IPS-20b (cell line): Measurements from ENCODE around the gene AFF3.

ENCODE experiments used
- H3K27ac ChIP-seq: one replicate; pipeline ENCODE4 v1.5.1; 2013; ENCODE audit warnings: low read length
- H3K27me3 ChIP-seq: 2 replicates; pipeline ENCODE4 v1.6.1; 2013; ENCODE audit warnings: mild to moderate bottlenecking, low read length, inconsistent platforms; ENCODE audit not compliant: insufficient read depth
- H3K36me3 ChIP-seq: 2 replicates; pipeline ENCODE4 v1.6.1; 2013; ENCODE audit warnings: low read depth, mild to moderate bottlenecking, inconsistent platforms, low read length, moderate library complexity; ENCODE audit not compliant: insufficient read depth
- H3K4me1 ChIP-seq: 2 replicates; pipeline ENCODE4 v1.6.1; 2013; ENCODE audit warnings: mild to moderate bottlenecking, control low read depth, inconsistent platforms, low read length, moderate library complexity; ENCODE audit not compliant: insufficient read depth
- H3K4me3 ChIP-seq: 2 replicates; pipeline ENCODE4 v1.5.1; 2013; ENCODE audit warnings: mild to moderate bottlenecking, low read length, inconsistent platforms
- H3K9ac ChIP-seq: 2 replicates; pipeline ENCODE4 v1.6.1; 2013; ENCODE audit warnings: low read depth, mild to moderate bottlenecking, inconsistent platforms, low read length, moderate library complexity
- H3K9me3 ChIP-seq: 2 replicates; pipeline ENCODE4 v1.6.1; 2013; ENCODE audit warnings: mild to moderate bottlenecking, low read depth, low read length, inconsistent platforms; ENCODE audit not compliant: insufficient read depth

AFF3 gene

GRCh38 chr2:100043891-100044255 lies 98.5 kb downstream of the AFF3 start:
- Histone ChIP-seq H3K36me3 (no peaks in the 10 kb centered on the region), H3K9ac (no peak overlapping the region), H3K9me3 (no peaks in the 10 kb centered on the region), H3K4me3 (no peak overlapping the region), H3K4me1 (no peaks in the 10 kb centered on the region; the same call in 1 of the 2 replicates), H3K27ac (no peak overlapping the region), H3K27me3 (peaks cover 5% of the 10 kb centered on the region; the same call in 1 of the 2 replicates)

GRCh38 chr2:100043081-100043890 lies 99.1 kb downstream of the AFF3 start:
- Histone ChIP-seq H3K27ac (no peak overlapping the region), H3K4me1 (no peaks in the 10 kb centered on the region; the same call in 1 of the 2 replicates), H3K27me3 (peaks cover 5% of the 10 kb centered on the region; the same call in 1 of the 2 replicates), H3K4me3 (no peak overlapping the region), H3K9me3 (no peaks in the 10 kb centered on the region), H3K36me3 (no peaks in the 10 kb centered on the region), H3K9ac (no peak overlapping the region)

GRCh38 chr2:100042562-100042961 lies 99.8 kb downstream of the AFF3 start:
- Histone ChIP-seq H3K27ac (no peak overlapping the region), H3K4me1 (no peaks in the 10 kb centered on the region; the same call in 1 of the 2 replicates), H3K4me3 (no peak overlapping the region), H3K27me3 (peaks cover 5% of the 10 kb centered on the region; the same call in 1 of the 2 replicates), H3K36me3 (no peaks in the 10 kb centered on the region), H3K9ac (no peak overlapping the region), H3K9me3 (no peaks in the 10 kb centered on the region)

GRCh38 chr2:100041946-100042345 lies 100.4 kb downstream of the AFF3 start:
- Histone ChIP-seq H3K27me3 (peaks cover 5% of the 10 kb centered on the region; the same call in 1 of the 2 replicates), H3K4me1 (no peaks in the 10 kb centered on the region; the same call in 1 of the 2 replicates), H3K36me3 (no peaks in the 10 kb centered on the region), H3K4me3 (no peak overlapping the region), H3K9me3 (no peaks in the 10 kb centered on the region), H3K9ac (no peak overlapping the region), H3K27ac (no peak overlapping the region)

GRCh38 chr2:100041385-100041784 lies 101.0 kb downstream of the AFF3 start:
- Histone ChIP-seq H3K36me3 (no peaks in the 10 kb centered on the region), H3K9me3 (no peaks in the 10 kb centered on the region), H3K9ac (no peak overlapping the region), H3K4me1 (no peaks in the 10 kb centered on the region; the same call in 1 of the 2 replicates), H3K27ac (no peak overlapping the region), H3K27me3 (peaks cover 5% of the 10 kb centered on the region; the same call in 1 of the 2 replicates), H3K4me3 (no peak overlapping the region)

GRCh38 chr2:100040906-100041305 lies 101.5 kb downstream of the AFF3 start:
- no peaks in the 10 kb centered on the region for H3K36me3 ChIP-seq
- no peak overlapping the region for H3K4me3 ChIP-seq
- H3K27me3 ChIP-seq = peaks cover 5% of the 10 kb centered on the region; the same call in 1 of the 2 replicates
- H3K27ac ChIP-seq = no peak overlapping the region
- no peaks in the 10 kb centered on the region for H3K9me3 ChIP-seq
- no peak overlapping the region for H3K9ac ChIP-seq
- no peaks in the 10 kb centered on the region; the same call in 1 of the 2 replicates for H3K4me1 ChIP-seq

- H3K36me3 ChIP-seq = no peaks in the 10 kb centered on the region
- H3K27ac ChIP-seq = no peak overlapping the region
- no peak overlapping the region for H3K9ac ChIP-seq
- H3K27me3 ChIP-seq = peaks cover 5% of the 10 kb centered on the region; the same call in 1 of the 2 replicates
- no peaks in the 10 kb centered on the region; the same call in 1 of the 2 replicates for H3K4me1 ChIP-seq
- no peaks in the 10 kb centered on the region for H3K9me3 ChIP-seq
- H3K4me3 ChIP-seq = no peak overlapping the region
Measured at GRCh38 chr2:100039291-100039980, 103.0 kb downstream of the AFF3 start.

- Histone ChIP-seq H3K27ac (no peak overlapping the region), H3K27me3 (peaks cover 5% of the 10 kb centered on the region; the same call in 1 of the 2 replicates), H3K4me3 (no peak overlapping the region), H3K9me3 (no peaks in the 10 kb centered on the region), H3K4me1 (no peaks in the 10 kb centered on the region; the same call in 1 of the 2 replicates), H3K36me3 (no peaks in the 10 kb centered on the region), H3K9ac (no peak overlapping the region)
Measured at GRCh38 chr2:100038011-100038410, 104.4 kb downstream of the AFF3 start.

- Histone ChIP-seq H3K9ac (no peak overlapping the region), H3K27ac (no peak overlapping the region), H3K4me1 (no peaks in the 10 kb centered on the region), H3K4me3 (no peak overlapping the region), H3K27me3 (peaks cover 5% of the 10 kb centered on the region; the same call in 1 of the 2 replicates), H3K9me3 (no peaks in the 10 kb centered on the region), H3K36me3 (no peaks in the 10 kb centered on the region)
Measured at GRCh38 chr2:100036793-100037192, 105.6 kb downstream of the AFF3 start.

- no peaks in the 10 kb centered on the region for H3K4me1 ChIP-seq
- H3K9me3 ChIP-seq = no peaks in the 10 kb centered on the region
- peaks cover 5% of the 10 kb centered on the region; the same call in 1 of the 2 replicates for H3K27me3 ChIP-seq
- no peak overlapping the region for H3K4me3 ChIP-seq
- no peaks in the 10 kb centered on the region for H3K36me3 ChIP-seq
- no peak overlapping the region for H3K9ac ChIP-seq
- H3K27ac ChIP-seq = no peak overlapping the region
Measured at GRCh38 chr2:100036026-100036425, 106.4 kb downstream of the AFF3 start.

GRCh38 chr2:100034431-100034830 lies 108.0 kb downstream of the AFF3 start:
- no peak overlapping the region for H3K27ac ChIP-seq
- no peaks in the 10 kb centered on the region for H3K27me3 ChIP-seq
- no peaks in the 10 kb centered on the region for H3K9me3 ChIP-seq
- no peak overlapping the region for H3K9ac ChIP-seq
- no peaks in the 10 kb centered on the region for H3K36me3 ChIP-seq
- H3K4me3 ChIP-seq = no peak overlapping the region
- H3K4me1 ChIP-seq = no peaks in the 10 kb centered on the region
